Breast epithelium (tissue), 3 donors: ENCODE data around the gene RIMBP2.

Experiments used
- POLR2AphosphoS5 ChIP-seq, 3 donors: sonication (generic); formaldehyde crosslinking; IDR thresholded peaks; one replicate each; pipeline ENCODE4 v1.6.1; 2017; ENCODE audit warnings: antibody characterized with exemption in 3 of 3
- TF ChIP-seq, protein P1 (sequence below), 3 donors: fragments of 450-650 bp; IDR thresholded peaks; one replicate each; pipeline ENCODE4 v1.5.1; 2016 to 2017; ENCODE audit warnings: antibody characterized with exemption in 3 of 3, mild to moderate bottlenecking in 3 of 3, moderate library complexity in 3 of 3

- TF ChIP-seq POLR2AphosphoS5 (IDR thresholded peaks at IDR 0.05), result no peak
- TF ChIP-seq, protein P1, sequence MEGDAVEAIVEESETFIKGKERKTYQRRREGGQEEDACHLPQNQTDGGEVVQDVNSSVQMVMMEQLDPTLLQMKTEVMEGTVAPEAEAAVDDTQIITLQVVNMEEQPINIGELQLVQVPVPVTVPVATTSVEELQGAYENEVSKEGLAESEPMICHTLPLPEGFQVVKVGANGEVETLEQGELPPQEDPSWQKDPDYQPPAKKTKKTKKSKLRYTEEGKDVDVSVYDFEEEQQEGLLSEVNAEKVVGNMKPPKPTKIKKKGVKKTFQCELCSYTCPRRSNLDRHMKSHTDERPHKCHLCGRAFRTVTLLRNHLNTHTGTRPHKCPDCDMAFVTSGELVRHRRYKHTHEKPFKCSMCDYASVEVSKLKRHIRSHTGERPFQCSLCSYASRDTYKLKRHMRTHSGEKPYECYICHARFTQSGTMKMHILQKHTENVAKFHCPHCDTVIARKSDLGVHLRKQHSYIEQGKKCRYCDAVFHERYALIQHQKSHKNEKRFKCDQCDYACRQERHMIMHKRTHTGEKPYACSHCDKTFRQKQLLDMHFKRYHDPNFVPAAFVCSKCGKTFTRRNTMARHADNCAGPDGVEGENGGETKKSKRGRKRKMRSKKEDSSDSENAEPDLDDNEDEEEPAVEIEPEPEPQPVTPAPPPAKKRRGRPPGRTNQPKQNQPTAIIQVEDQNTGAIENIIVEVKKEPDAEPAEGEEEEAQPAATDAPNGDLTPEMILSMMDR (IDR thresholded peaks at IDR 0.05), result no peak
Observed at GRCh38 chr12:130632642-130633041, 83.5 kb downstream of the RIMBP2 start.
